Stimulated activated effector memory CD8-positive, alpha-beta T cell treated with anti-CD3 and anti-CD28 coated beads, Interleukin-12 subunit alpha, Interleukin-12 subunit beta, amount 100 ng/mL, for 72 hours (primary cell): ENCODE data around the gene TESK1.
"Not testable (repeated sequence)": the region's sequence is repeated elsewhere in the genome, so short reads cannot be mapped to it uniquely, and the experiment has no call there.

Source experiments
- ATAC-seq: fragments of 150-1000 bp; cut with Tn5 transposase; 2 replicates; pipeline ENCODE4 v1.10.0; 2021
- DNase-seq, 2 donors: peaks; one replicate each; pipeline ENCODE4 v3.0.0; 2021 to 2022; ENCODE audit warnings: low spot score in 2 of 2
- H3K27ac Mint-ChIP-seq: one replicate; pipeline ENCODE4 v1.8.0; 2022; ENCODE audit warnings: mild to moderate bottlenecking, mixed read lengths
- H3K36me3 Mint-ChIP-seq: one replicate; pipeline ENCODE4 v1.8.0; 2022; ENCODE audit warnings: mild to moderate bottlenecking, mixed read lengths
- H3K4me1 Mint-ChIP-seq: one replicate; pipeline ENCODE4 v1.8.0; 2022; ENCODE audit warnings: mixed read lengths
- H3K4me3 Mint-ChIP-seq: one replicate; pipeline ENCODE4 v1.8.0; 2022; ENCODE audit warnings: mild to moderate bottlenecking, mixed read lengths
- H3K9me3 Mint-ChIP-seq: one replicate; pipeline ENCODE4 v1.8.0; 2022; ENCODE audit warnings: mixed read lengths

The TESK1 gene

DNA sequence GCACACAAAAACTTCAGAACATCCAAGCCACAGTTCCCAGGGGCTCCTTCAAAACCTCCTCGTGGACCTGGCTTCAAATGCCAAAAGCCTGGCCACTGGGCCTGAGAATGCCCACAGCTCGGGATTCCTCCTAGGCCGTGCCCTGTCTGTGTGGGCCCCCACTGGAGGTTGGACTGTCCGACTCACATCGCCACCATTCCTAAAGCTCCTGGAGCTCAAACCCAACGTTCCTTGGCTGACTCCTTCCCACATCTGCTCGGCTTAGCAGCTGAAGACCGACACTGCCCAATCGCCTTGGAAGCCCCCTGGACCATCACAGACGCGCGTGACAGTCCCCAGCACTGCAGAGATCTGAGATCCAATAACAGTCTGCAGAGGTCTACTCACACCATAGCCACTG, 38.0 kb downstream of the TESK1 start:
- ATAC-seq = no peak
- no peak overlapping the region for H3K4me3 Mint-ChIP-seq
- DNase-seq = no peak
- H3K4me1 Mint-ChIP-seq = peaks cover 62% of the 10 kb centered on the region
- H3K27ac Mint-ChIP-seq = peak overlapping the region; percentile 50
- H3K9me3 Mint-ChIP-seq = peaks cover 3% of the 10 kb centered on the region
- H3K36me3 Mint-ChIP-seq = peaks cover 41% of the 10 kb centered on the region

GRCh38 chr9:35645736-35646135, 40.7 kb downstream of the TESK1 start:
- peak overlapping the region; percentile 89 for H3K4me3 Mint-ChIP-seq
- H3K9me3 Mint-ChIP-seq, ATAC-seq, DNase-seq: not testable (repeated sequence)
- peak overlapping the region; percentile 96 for H3K27ac Mint-ChIP-seq
- H3K36me3 Mint-ChIP-seq = peaks cover 52% of the 10 kb centered on the region
- H3K4me1 Mint-ChIP-seq = peaks cover 59% of the 10 kb centered on the region

DNA sequence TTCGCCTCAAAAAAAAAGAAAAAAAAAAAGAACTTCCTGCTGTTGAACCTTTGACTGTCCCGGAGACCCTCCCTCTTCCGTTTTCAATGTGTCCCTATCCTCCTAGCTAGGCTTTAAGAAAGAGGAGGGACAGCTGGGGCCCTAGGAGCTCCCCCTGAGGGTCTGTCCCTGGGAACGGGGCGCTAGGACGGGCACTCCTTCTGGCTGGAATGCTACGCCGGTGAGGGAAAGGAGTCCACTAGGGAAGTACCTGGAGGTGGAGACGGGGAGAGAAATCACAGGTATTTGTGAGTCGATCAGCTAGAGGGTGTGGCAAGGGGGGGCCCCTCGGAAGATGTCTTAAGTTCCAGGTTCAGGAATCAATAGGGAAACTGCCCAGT, 41.1 kb downstream of the TESK1 start:
- H3K27ac Mint-ChIP-seq = peak overlapping the region; percentile 96
- H3K36me3 Mint-ChIP-seq = peaks cover 52% of the 10 kb centered on the region
- DNase-seq = no peak
- H3K9me3 Mint-ChIP-seq = no peaks in the 10 kb centered on the region
- peak overlapping the region; percentile 89 for H3K4me3 Mint-ChIP-seq
- H3K4me1 Mint-ChIP-seq = peaks cover 58% of the 10 kb centered on the region
- ATAC-seq = no peak

DNA sequence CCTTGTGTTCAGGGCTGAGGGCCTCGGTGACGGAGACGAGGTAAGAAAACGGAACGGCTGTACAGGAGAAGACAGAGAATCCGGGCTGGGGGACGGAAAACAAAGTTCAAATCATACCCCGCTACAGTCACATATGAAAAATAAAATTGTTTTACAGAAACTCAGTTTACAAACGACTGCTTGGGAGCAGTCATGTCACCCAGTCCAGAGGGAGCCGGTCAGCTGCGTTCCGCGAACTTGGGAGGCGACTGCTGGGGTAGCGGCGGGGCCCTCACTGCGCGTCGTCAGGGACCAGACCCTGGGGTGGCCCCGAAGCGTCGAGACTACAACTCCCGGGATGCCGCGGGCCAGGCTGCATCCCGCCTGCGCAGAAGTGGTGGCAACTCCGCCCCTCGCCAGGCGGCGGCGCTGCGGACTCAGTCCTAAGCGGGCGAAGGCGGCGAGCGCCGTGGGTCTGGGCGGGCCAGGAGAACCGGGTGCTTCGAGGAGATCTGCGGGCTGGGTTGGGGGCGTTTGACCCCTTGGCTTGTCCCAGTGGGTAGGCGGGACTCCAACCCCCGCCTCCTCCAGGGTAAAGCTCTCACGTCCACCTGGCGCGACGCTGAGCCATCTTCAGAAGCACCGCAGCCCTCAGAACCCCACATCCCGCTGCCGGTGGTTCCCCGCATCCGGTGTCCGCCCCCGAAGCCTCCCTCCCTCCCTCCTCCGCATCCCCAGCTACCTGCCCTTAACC, 41.6 kb downstream of the TESK1 start:
- H3K9me3 Mint-ChIP-seq = no peaks in the 10 kb centered on the region
- H3K36me3 Mint-ChIP-seq = peaks cover 52% of the 10 kb centered on the region
- H3K4me1 Mint-ChIP-seq = peaks cover 58% of the 10 kb centered on the region
- peak overlapping the region; percentile 96 for H3K27ac Mint-ChIP-seq
- ATAC-seq = peak; percentile 92
- peak overlapping the region; percentile 89 for H3K4me3 Mint-ChIP-seq
- DNase-seq = peak; percentile 96

- Mint-ChIP-seq H3K36me3 (peaks cover 37% of the 10 kb centered on the region), H3K9me3 (no peaks in the 10 kb centered on the region), H3K4me1 (peaks cover 54% of the 10 kb centered on the region), H3K27ac (peak overlapping the region; percentile 96), H3K4me3 (peak overlapping the region; percentile 89)
- ATAC-seq (no peak), DNase-seq (peak in 1 of 2 donors; percentile 74)
These were observed 44.6 kb downstream of the TESK1 start for GRCh38 chr9:35649431-35650340.

DNA sequence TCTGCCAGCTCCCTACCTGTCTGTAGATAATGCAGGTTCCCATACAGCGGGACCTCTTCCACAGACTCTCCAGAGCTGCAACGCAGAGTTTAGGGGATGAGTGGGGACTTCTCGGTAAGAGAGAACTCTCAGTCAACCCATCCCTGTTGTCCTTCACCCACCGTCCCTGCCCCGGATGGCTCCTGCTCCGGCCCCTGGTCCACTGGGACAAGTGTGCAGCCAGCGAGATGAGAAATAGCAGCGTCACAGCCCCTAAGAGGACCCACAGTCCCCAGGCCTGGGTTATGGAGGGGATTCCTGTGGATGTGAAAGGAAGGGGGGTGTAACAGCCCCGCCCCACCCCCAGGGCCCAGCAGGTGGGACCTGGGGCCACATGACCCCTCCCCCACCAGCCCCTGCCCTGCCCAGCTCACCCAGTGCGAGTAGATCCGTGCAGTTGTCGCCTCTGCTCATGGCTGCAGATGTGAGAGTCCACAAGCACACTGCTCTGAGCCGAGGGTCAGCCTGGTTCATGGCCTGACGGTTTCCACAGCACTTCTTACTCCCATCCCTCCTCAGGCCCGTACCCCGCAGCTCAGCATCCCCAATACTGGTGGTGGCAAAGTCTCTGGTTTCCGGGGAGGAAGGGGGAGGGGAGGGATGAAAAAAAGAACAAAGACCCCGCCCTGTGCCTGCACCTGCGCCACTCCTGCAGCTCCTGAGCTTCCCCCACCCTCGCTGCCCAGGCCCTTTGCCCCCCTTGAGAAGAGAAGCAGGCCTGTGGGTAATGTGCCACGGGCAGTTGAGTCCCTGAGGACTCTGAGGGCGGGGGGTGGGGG, 45.5 kb downstream of the TESK1 start, which contains the start of gene SIT1:
Gene SIT1, minus strand, starts transcription at position 591 of the 818 bp plus-strand sequence. Its CDS starts 78 bp downstream, at position 513.
- H3K4me3 Mint-ChIP-seq = peak within 1 kb of the TSS; percentile 89
- H3K4me1 Mint-ChIP-seq = peaks cover 51% of the 10 kb centered on the region
- no peaks in the 10 kb centered on the region for H3K9me3 Mint-ChIP-seq
- DNase-seq (peak in 1 of 2 donors; percentile 72), ATAC-seq (peak; percentile 24)
- peak within 1 kb of the TSS; percentile 96 for H3K27ac Mint-ChIP-seq
- H3K36me3 Mint-ChIP-seq = peaks cover 33% of the 10 kb centered on the region

DNA sequence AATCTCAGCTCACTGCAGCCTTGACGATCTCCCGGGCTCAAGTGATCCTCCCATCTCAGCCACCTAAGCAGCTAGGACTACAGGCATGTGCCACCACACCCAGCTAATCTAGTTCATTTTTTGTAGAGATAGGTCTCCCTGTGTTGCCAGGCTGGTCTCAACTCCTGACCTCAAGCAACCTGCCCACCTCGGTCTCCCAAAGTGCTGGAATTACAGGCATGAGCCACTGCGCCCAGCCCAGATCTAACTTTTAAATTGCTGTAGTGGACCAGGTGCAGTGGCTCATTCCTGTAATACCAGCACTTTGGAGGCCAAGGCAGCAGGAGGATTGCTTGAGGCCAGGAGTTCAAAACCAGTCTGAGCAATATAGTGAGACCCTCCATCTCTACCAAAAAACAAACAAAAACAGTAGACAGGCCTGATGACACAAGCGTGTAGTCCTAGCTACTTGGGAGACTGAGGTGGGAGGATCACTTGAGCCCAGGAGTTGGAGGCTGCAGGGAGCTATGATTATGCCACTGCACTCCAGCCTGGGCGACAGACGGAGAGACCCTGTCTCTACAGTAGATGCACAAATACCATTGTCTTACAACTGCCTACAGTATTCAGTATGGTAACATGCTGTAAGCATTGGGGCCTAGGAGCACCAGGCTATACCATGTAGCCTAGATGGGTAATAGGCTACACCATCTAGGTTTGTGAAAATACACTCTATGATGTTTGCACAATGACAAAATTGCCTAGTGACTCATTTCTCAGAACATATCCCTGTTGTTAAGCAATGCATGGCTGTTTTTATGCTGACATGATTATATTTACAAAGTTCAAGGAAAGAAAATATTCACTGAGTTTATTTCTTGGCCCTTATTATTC, 47.1 kb downstream of the TESK1 start:
- Mint-ChIP-seq H3K4me3 (peak overlapping the region; percentile 89), H3K27ac (peak overlapping the region; percentile 96), H3K9me3 (no peaks in the 10 kb centered on the region), H3K4me1 (peaks cover 58% of the 10 kb centered on the region), H3K36me3 (peaks cover 32% of the 10 kb centered on the region)
- ATAC-seq (peak; percentile 4), DNase-seq (no peak)

DNA sequence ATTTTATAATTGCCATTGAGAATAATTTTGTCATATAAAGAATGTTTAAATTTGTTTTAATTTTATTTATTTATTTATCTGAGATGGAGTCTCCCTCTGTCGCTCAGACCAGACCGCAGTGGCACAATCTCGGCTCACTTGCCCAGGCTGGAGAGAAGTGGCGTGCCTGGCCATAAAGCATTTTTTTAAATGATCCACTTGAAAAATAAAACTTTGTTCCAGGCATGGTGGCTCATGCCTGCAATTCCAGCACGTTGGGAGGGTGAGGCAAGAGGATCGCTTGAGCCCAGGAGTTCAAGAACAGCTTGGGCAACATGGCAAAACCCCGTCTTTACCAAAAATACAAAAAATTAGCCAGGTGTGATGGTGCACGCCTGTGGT, 47.8 kb downstream of the TESK1 start:
- DNase-seq = no peak
- Mint-ChIP-seq H3K36me3 (peaks cover 33% of the 10 kb centered on the region), H3K4me1 (peaks cover 58% of the 10 kb centered on the region), H3K27ac (no peak overlapping the region), H3K9me3 (no peaks in the 10 kb centered on the region), H3K4me3 (no peak overlapping the region)
- no peak for ATAC-seq

GRCh38 chr9:35653611-35654010, 48.5 kb downstream of the TESK1 start:
- Mint-ChIP-seq H3K27ac (peak overlapping the region; percentile 45), H3K36me3 (peaks cover 39% of the 10 kb centered on the region), H3K4me1 (peaks cover 54% of the 10 kb centered on the region), H3K9me3 (no peaks in the 10 kb centered on the region), H3K4me3 (no peak overlapping the region)
- ATAC-seq (no peak), DNase-seq (no peak)

DNA sequence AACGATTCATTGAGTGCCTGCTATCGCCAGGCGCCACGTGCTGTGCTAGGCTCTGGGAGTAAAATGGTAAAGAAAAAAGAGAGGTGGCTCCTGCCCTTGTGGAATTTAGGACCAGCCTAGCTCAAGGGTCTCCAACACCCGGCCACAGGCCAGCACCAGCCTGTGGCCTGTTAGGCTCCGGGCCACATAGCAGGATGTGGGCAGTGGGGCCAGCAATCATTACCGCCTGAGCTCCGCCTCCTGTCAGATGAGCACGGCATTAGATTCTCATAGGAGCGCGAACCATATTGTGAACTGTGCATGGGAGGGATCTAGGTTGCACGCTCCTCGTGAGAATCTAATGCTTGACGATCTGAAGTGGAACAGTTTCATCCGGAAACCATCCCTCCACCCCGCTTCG, 51.3 kb downstream of the TESK1 start:
- DNase-seq = no peak
- Mint-ChIP-seq H3K27ac (peak overlapping the region; percentile 100), H3K36me3 (peaks cover 57% of the 10 kb centered on the region), H3K4me3 (peak overlapping the region; percentile 89), H3K9me3 (no peaks in the 10 kb centered on the region), H3K4me1 (peaks cover 62% of the 10 kb centered on the region)
- no peak for ATAC-seq

GRCh38 chr9:35656831-35657545, 51.9 kb downstream of the TESK1 start:
- H3K27ac Mint-ChIP-seq = peak overlapping the region; percentile 100
- no peaks in the 10 kb centered on the region for H3K9me3 Mint-ChIP-seq
- H3K4me1 Mint-ChIP-seq = peaks cover 60% of the 10 kb centered on the region
- peak overlapping the region; percentile 89 for H3K4me3 Mint-ChIP-seq
- peaks cover 64% of the 10 kb centered on the region for H3K36me3 Mint-ChIP-seq
- DNase-seq = no peak
- no peak for ATAC-seq

GRCh38 chr9:35657546-35658136, 52.6 kb downstream of the TESK1 start, which contains the start of gene RMRP:
Gene RMRP, minus strand, starts transcription at chr9:35658019.
- peaks cover 70% of the 10 kb centered on the region for H3K36me3 Mint-ChIP-seq
- peak; percentile 74 to 95 for DNase-seq
- H3K4me3 Mint-ChIP-seq = peak within 1 kb of the TSS; percentile 89

More at GRCh38 chr9:35657546-35658136, 52.6 kb downstream of the TESK1 start, which contains the start of gene RMRP:
- Mint-ChIP-seq H3K9me3 (no peaks in the 10 kb centered on the region), H3K4me1 (peaks cover 62% of the 10 kb centered on the region), H3K27ac (peak within 1 kb of the TSS; percentile 100)
- ATAC-seq = peak; percentile 94
